ENCODE results near the gene KCMF1. TPM values are rescaled to one million over a fixed set of nuclear protein-coding genes. Genes with fewer than 3 reads are reported as not detected.

Gene KCMF1
- total RNA-seq, 2 donors from 2014 or later, result 40.6 to 46.7 TPM

GRCh38 chr2:84991404-84992160 lies 20.6 kb downstream of the KCMF1 start:
- ATAC-seq (ENCODE audit: insufficient number of reproducible peaks, low FRiP score, low read depth), result no peak

GRCh38 chr2:84995826-84996225 lies 24.9 kb downstream of the KCMF1 start:
- Histone ChIP-seq H3K27ac (no peak overlapping the region), H3K27me3 (replicated peaks; ENCODE audit: insufficient read depth) (no peaks in the 10 kb centered on the region), H3K4me1 (ENCODE audit: control insufficient read depth in 1 of 2, low read depth in 2 of 2) (peaks cover 38 to 52% of the 10 kb centered on the region in 2 donors), H3K4me3 (no peak overlapping the region), H3K36me3 (no peaks in the 10 kb centered on the region), H3K9me3 (no peaks in the 10 kb centered on the region)
- no peak for ATAC-seq (ENCODE audit: insufficient number of reproducible peaks, low FRiP score, low read depth)
- no peak for TF ChIP-seq CTCF (IDR thresholded peaks at IDR 0.05)
- DNase-seq (ENCODE audit: low spot score), result no peak

More at GRCh38 chr2:84991404-84992160, 20.6 kb downstream of the KCMF1 start:
- Histone ChIP-seq H3K4me1 (ENCODE audit: control insufficient read depth in 1 of 2, low read depth in 2 of 2) (peaks cover 25 to 55% of the 10 kb centered on the region in 2 donors), H3K4me3 (no peak overlapping the region), H3K27me3 (replicated peaks; ENCODE audit: insufficient read depth) (no peaks in the 10 kb centered on the region), H3K27ac (no peak overlapping the region), H3K9me3 (no peaks in the 10 kb centered on the region), H3K36me3 (no peaks in the 10 kb centered on the region)
- TF ChIP-seq CTCF (IDR thresholded peaks at IDR 0.05), result no peak
- DNase-seq (ENCODE audit: low spot score), result no peak

DNA sequence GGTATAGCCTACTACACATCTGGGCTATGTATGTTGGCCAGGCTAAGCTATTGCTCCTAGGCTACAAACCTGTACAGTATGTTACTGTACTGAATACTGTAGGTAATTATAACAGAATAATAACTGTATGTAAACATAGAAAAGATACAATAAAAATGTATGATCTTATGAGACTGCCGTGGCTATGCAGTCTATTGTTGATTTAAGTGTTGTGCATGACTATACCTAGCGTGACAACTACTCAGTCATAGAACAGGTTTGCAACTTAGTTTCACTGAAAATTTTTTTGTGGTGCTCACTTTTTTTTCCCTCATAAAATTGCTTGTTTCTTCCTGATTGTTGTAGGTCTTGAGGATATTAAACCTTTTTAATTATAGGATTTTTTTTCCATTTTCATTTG lies 25.9 kb downstream of the KCMF1 start:
- Histone ChIP-seq H3K9me3 (no peaks in the 10 kb centered on the region), H3K27ac (no peak overlapping the region), H3K36me3 (no peaks in the 10 kb centered on the region), H3K4me1 (ENCODE audit: control insufficient read depth in 1 of 2, low read depth in 2 of 2) (peaks cover 31 to 50% of the 10 kb centered on the region in 2 donors), H3K4me3 (no peak overlapping the region), H3K27me3 (replicated peaks; ENCODE audit: insufficient read depth) (no peaks in the 10 kb centered on the region)
- no peak for TF ChIP-seq CTCF (IDR thresholded peaks at IDR 0.05)
- DNase-seq (ENCODE audit: low spot score) (no peak), ATAC-seq (ENCODE audit: insufficient number of reproducible peaks, low FRiP score, low read depth) (no peak)

DNA sequence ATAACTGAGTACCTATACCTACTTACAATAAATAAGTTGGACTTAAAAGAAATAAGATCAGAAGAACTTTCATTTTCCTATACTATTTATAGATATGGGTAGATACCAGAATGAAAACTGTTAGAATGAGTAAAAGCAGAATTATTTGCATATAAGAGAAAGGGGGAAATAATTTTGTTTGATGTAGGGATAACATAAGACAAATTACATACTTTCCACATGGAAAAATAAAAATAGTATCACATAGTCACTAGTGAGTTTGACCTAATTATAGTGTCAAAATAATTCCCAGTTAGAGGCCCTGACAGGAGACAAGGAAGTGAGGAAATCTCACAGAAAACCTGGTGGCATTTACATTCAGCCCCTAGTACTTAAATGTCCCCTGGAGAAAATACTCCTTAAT lies 28.6 kb downstream of the KCMF1 start:
- Histone ChIP-seq H3K27ac (no peak overlapping the region), H3K4me3 (no peak overlapping the region), H3K36me3 (no peaks in the 10 kb centered on the region), H3K4me1 (ENCODE audit: control insufficient read depth in 1 of 2, low read depth in 2 of 2) (peaks cover 30 to 50% of the 10 kb centered on the region in 2 donors), H3K9me3 (no peaks in the 10 kb centered on the region), H3K27me3 (replicated peaks; ENCODE audit: insufficient read depth) (no peaks in the 10 kb centered on the region)
- ATAC-seq (ENCODE audit: insufficient number of reproducible peaks, low FRiP score, low read depth) (no peak), DNase-seq (ENCODE audit: low spot score) (no peak)
- TF ChIP-seq CTCF (IDR thresholded peaks at IDR 0.05), result no peak

DNA sequence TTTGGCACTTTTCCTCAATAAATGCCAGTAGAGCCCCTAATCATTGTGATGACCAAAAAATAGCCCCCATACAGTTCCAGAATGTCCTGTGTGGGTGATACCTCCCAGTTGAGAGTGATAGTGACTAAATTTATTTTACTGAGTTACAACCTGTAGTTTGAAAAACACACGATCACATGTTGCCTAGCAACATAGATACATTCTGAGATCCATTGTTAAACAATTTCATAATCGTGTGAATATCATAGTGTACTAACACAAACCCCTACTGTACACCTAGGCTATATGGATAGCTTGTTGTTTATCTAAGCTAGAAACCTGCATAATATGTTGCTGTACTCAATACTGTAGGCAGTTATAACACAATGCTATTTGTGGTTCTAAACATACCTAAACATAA lies 30.6 kb downstream of the KCMF1 start:
- Histone ChIP-seq H3K9me3 (no peaks in the 10 kb centered on the region), H3K4me3 (no peak overlapping the region), H3K27me3 (replicated peaks; ENCODE audit: insufficient read depth) (no peaks in the 10 kb centered on the region), H3K36me3 (no peaks in the 10 kb centered on the region), H3K4me1 (ENCODE audit: control insufficient read depth in 1 of 2, low read depth in 2 of 2) (peaks cover 17 to 33% of the 10 kb centered on the region in 2 donors), H3K27ac (no peak overlapping the region)
- no peak for ATAC-seq (ENCODE audit: insufficient number of reproducible peaks, low FRiP score, low read depth)
- no peak for DNase-seq (ENCODE audit: low spot score)
- no peak for TF ChIP-seq CTCF (IDR thresholded peaks at IDR 0.05)

Data from thoracic aorta (tissue), 2 donors.